Neural progenitor cell (in vitro differentiated cells): ENCODE data around the gene CXCL9. TPM values are rescaled to one million over a fixed set of nuclear protein-coding genes. Genes with fewer than 3 reads are reported as not detected.

ENCODE experiments used
- DNase-seq: peaks from one replicate; pipeline ENCODE4 v3.0.0-alpha.2; 2016; ENCODE audit warnings: low spot score
- H2AFZ ChIP-seq: fragments of 200-600 bp; sonication (generic); replicated peaks from 2 replicates; pipeline ENCODE4 v1.6.1; 2016; ENCODE audit warnings: antibody characterized with exemption
- H3F3A ChIP-seq: fragments of 200-600 bp; sonication (generic); 2 replicates; pipeline ENCODE4 v1.6.1; 2016; ENCODE audit warnings: antibody characterized with exemption, low read depth
- H3K27ac ChIP-seq: fragments of 200-600 bp; sonication (generic); 2 replicates; pipeline ENCODE4 v1.5.1; 2016; ENCODE audit warnings: mild to moderate bottlenecking
- H3K27me3 ChIP-seq: fragments of 200-600 bp; sonication (generic); 2 replicates; pipeline ENCODE4 v1.6.1; 2016; ENCODE audit warnings: mild to moderate bottlenecking, moderate library complexity
- H3K36me3 ChIP-seq: fragments of 200-600 bp; sonication (generic); 2 replicates; pipeline ENCODE4 v1.5.1; 2016
- H3K4me1 ChIP-seq: fragments of 200-600 bp; sonication (generic); 2 replicates; pipeline ENCODE4 v1.6.1; 2016; ENCODE audit warnings: mixed run types
- H3K4me2 ChIP-seq: fragments of 200-600 bp; sonication (generic); 2 replicates; pipeline ENCODE4 v1.6.1; 2016
- H3K4me3 ChIP-seq: fragments of 200-600 bp; sonication (generic); 2 replicates; pipeline ENCODE4 v1.5.1; 2016
- H3K79me2 ChIP-seq: fragments of 200-600 bp; sonication (generic); 2 replicates; pipeline ENCODE4 v1.6.1; 2016; ENCODE audit warnings: low read depth
- H3K9ac ChIP-seq: fragments of 200-600 bp; sonication (generic); 2 replicates; pipeline ENCODE4 v1.6.1; 2016
- H3K9me3 ChIP-seq: fragments of 200-600 bp; sonication (generic); 2 replicates; pipeline ENCODE4 v1.5.1; 2016; ENCODE audit warnings: low read depth
- H4K20me1 ChIP-seq: fragments of 200-600 bp; sonication (generic); 2 replicates; pipeline ENCODE4 v1.6.1; 2016; ENCODE audit warnings: low read depth
- H3K27ac Mint-ChIP-seq: 3 replicates; pipeline ENCODE4 v1.8.0; 2021; ENCODE audit warnings: mixed read lengths
- H3K27me3 Mint-ChIP-seq: 2 replicates; pipeline ENCODE4 v1.8.0; 2022; ENCODE audit warnings: low read depth, mild to moderate bottlenecking, inconsistent platforms, moderate library complexity, mixed read lengths; ENCODE audit not compliant: insufficient read depth
- H3K36me3 Mint-ChIP-seq: 3 replicates; pipeline ENCODE4 v1.8.0; 2021; ENCODE audit warnings: mixed read lengths
- H3K4me1 Mint-ChIP-seq: 3 replicates; pipeline ENCODE4 v1.8.0; 2021; ENCODE audit warnings: mixed read lengths
- H3K4me3 Mint-ChIP-seq: 3 replicates; pipeline ENCODE4 v1.8.0; 2021; ENCODE audit warnings: mild to moderate bottlenecking, moderate library complexity, mixed read lengths
- H3K9me3 Mint-ChIP-seq: 3 replicates; pipeline ENCODE4 v1.8.0; 2020; ENCODE audit warnings: mixed read lengths
- CTCF ChIP-seq: fragments of 200-600 bp; sonication (generic); IDR thresholded peaks from 2 replicates; pipeline ENCODE4 v1.5.1; 2017; ENCODE audit warnings: antibody characterized with exemption, mild to moderate bottlenecking
- EZH2 ChIP-seq: fragments of 200-600 bp; sonication (generic); IDR thresholded peaks from 2 replicates; pipeline ENCODE4 v1.6.1; 2017; ENCODE audit warnings: antibody characterized with exemption, mild to moderate bottlenecking, moderate library complexity
- EZH2phosphoT487 ChIP-seq: fragments of 200-600 bp; sonication (generic); IDR thresholded peaks from 2 replicates; pipeline ENCODE4 v1.6.1; 2017; ENCODE audit warnings: antibody characterized with exemption
- total RNA-seq: library from RNA; depleted of rRNA; stranded (reverse); fragments of >200 nt; gene quantifications from 2 replicates; pipeline ENCODE4 v1.2.3, GENCODE V29; 2015; ENCODE audit warnings: low replicate concordance

CXCL9 gene
- total RNA-seq, 1 donor from 2014 or later = not detected

GRCh38 chr4:75995727-75996126 is 11.6 kb downstream of the CXCL9 start:
- Histone ChIP-seq H3K4me2 (no peak overlapping the region), H3K79me2 (peaks cover 4% of the 10 kb centered on the region), H3F3A (no peaks in the 10 kb centered on the region), H3K27ac (no peak overlapping the region), H3K9ac (no peak overlapping the region), H2AFZ (peak overlapping the region; percentile 32), H4K20me1 (no peaks in the 10 kb centered on the region), H3K4me1 (no peaks in the 10 kb centered on the region), H3K4me3 (no peak overlapping the region), H3K9me3 (no peaks in the 10 kb centered on the region), H3K36me3 (no peaks in the 10 kb centered on the region), H3K27me3 (no peaks in the 10 kb centered on the region)
- peak; percentile 67 for DNase-seq
- H3K36me3 Mint-ChIP-seq = no peaks in the 10 kb centered on the region
- H3K4me1 Mint-ChIP-seq = no peaks in the 10 kb centered on the region
- TF ChIP-seq EZH2phosphoT487 (no peak), CTCF (peak; percentile 77), EZH2 (no peak)
- H3K4me3 Mint-ChIP-seq = no peak overlapping the region
- no peak overlapping the region for H3K27ac Mint-ChIP-seq
- no peaks in the 10 kb centered on the region for H3K9me3 Mint-ChIP-seq
- H3K27me3 Mint-ChIP-seq = no peaks in the 10 kb centered on the region

GRCh38 chr4:75992462-75992861 is 14.8 kb downstream of the CXCL9 start:
- H3K4me1 Mint-ChIP-seq = peaks cover 12% of the 10 kb centered on the region
- H3K9me3 ChIP-seq = no peaks in the 10 kb centered on the region
- H3K36me3 ChIP-seq = no peaks in the 10 kb centered on the region
- H3K27ac Mint-ChIP-seq = no peak overlapping the region
- no peak overlapping the region for H3K27ac ChIP-seq
- no peak overlapping the region for H3K4me3 ChIP-seq
- no peaks in the 10 kb centered on the region for H3K27me3 Mint-ChIP-seq
- peaks cover 8% of the 10 kb centered on the region for H3K36me3 Mint-ChIP-seq
- H3K4me1 ChIP-seq = peaks cover 9% of the 10 kb centered on the region
- no peak overlapping the region for H3K4me2 ChIP-seq
- H3K4me3 Mint-ChIP-seq = no peak overlapping the region
- TF ChIP-seq EZH2 = no peak
- TF ChIP-seq EZH2phosphoT487 = no peak
- TF ChIP-seq CTCF = no peak
- H3K9me3 Mint-ChIP-seq = no peaks in the 10 kb centered on the region
- H4K20me1 ChIP-seq = peaks cover 11% of the 10 kb centered on the region
- H3K79me2 ChIP-seq = peaks cover 37% of the 10 kb centered on the region
- no peak overlapping the region for H3K9ac ChIP-seq
- no peak for DNase-seq
- no peaks in the 10 kb centered on the region for H3F3A ChIP-seq
- H2AFZ ChIP-seq = no peak overlapping the region
- no peaks in the 10 kb centered on the region for H3K27me3 ChIP-seq

GRCh38 chr4:75989846-75990528 is 17.3 kb downstream of the CXCL9 start:
- H3K27me3 Mint-ChIP-seq = no peaks in the 10 kb centered on the region
- peak overlapping the region; percentile 90 for H3K4me3 Mint-ChIP-seq
- Histone ChIP-seq H3K4me2 (peak overlapping the region; percentile 95), H3K4me3 (peak overlapping the region; percentile 89), H3K9ac (peak overlapping the region; percentile 73), H3F3A (no peaks in the 10 kb centered on the region), H2AFZ (no peak overlapping the region), H4K20me1 (peaks cover 13% of the 10 kb centered on the region), H3K9me3 (no peaks in the 10 kb centered on the region), H3K27ac (no peak overlapping the region), H3K27me3 (no peaks in the 10 kb centered on the region), H3K79me2 (peaks cover 62% of the 10 kb centered on the region), H3K36me3 (no peaks in the 10 kb centered on the region), H3K4me1 (peaks cover 9% of the 10 kb centered on the region)
- no peaks in the 10 kb centered on the region for H3K9me3 Mint-ChIP-seq
- H3K27ac Mint-ChIP-seq = no peak overlapping the region
- peak; percentile 5 for DNase-seq
- H3K4me1 Mint-ChIP-seq = peaks cover 12% of the 10 kb centered on the region
- TF ChIP-seq CTCF (no peak), EZH2phosphoT487 (no peak), EZH2 (no peak)
- peaks cover 8% of the 10 kb centered on the region for H3K36me3 Mint-ChIP-seq
